K562 (cell line): ENCODE measurements around the gene AMT. TPM values are rescaled to one million over a fixed set of nuclear protein-coding genes. Genes with fewer than 3 reads are reported as not detected.

Experiments used
- ATAC-seq: fragments of 200-7000 bp; cut with Tn5 transposase; 3 replicates; pipeline ENCODE4 v1.9.1; 2020; ENCODE audit warnings: moderate library complexity
- BruUV-seq: library from RNA; stranded (reverse); fragments of 400-500 nt; replicated peaks from 2 replicates; lab custom pipeline; 2021; lab: Mats Ljungman, UMichigan
- CTCF ChIA-PET: fragments of 300-600 bp; formaldehyde crosslinking; extraction: SDS; loops from one replicate; lab custom pipeline; 2021; ENCODE audit warnings: low intra/inter-chr PET ratio; lab: Yijun Ruan, JAX
- POLR2A ChIA-PET: fragments of 300-600, 350-650 bp; sonication (Branson Sonifier 250); formaldehyde crosslinking; extraction: SDS; loops from one replicate; lab custom pipeline; 2021; ENCODE audit warnings: antibody characterized with exemption, inconsistent platforms; lab: Yijun Ruan, JAX
- DNase-seq, 4 experiments: peaks; one replicate each; pipeline versions ENCODE4 v3.0.0 to v3.0.0-alpha.2; 2011 to 2018; ENCODE audit warnings: low spot score in 3 of 4, mixed read lengths in 3 of 4; ENCODE audit errors: extremely low read depth in 1 of 4
- FAIRE-seq: peaks from 2 replicates; lab custom pipeline; 2011; peaks lifted over from hg19 to GRCh38; lab: Jason Lieb, UNC
- H2AFZ ChIP-seq: 2 replicates; pipeline ENCODE4 v1.6.0; 2011; ENCODE audit warnings: low read depth, low read length, control low read depth, inconsistent platforms
- H3K27ac ChIP-seq: fragments of 200-600 bp; 3 replicates; pipeline ENCODE4 v1.8.0; 2011; ENCODE audit warnings: low read depth, mild to moderate bottlenecking, control low read depth, inconsistent platforms, low read length, moderate library complexity, mixed read lengths; ENCODE audit errors: extremely low read depth
- H3K27me3 ChIP-seq, 2 experiments: fragments of 300-600 bp in 1 of 2; 2 replicates in 1 of 2; 3 replicates in 1 of 2; pipeline versions ENCODE4 v1.6.0 to v1.8.0; 2011; ENCODE audit warnings: inconsistent platforms in 2 of 2, low read length in 2 of 2, mild to moderate bottlenecking in 1 of 2, mixed read lengths in 1 of 2, moderate library complexity in 1 of 2; ENCODE audit not compliant: control insufficient read depth in 2 of 2, insufficient read depth in 2 of 2
- H3K36me3 ChIP-seq: fragments of 300-600 bp; 3 replicates; pipeline ENCODE4 v1.8.0; 2011; ENCODE audit warnings: mild to moderate bottlenecking, low read length, inconsistent platforms; ENCODE audit not compliant: control insufficient read depth, insufficient read depth
- H3K4me1 ChIP-seq, 2 experiments: fragments of 200-600 bp in 1 of 2; replicated peaks in 1 of 2; 2 replicates in 1 of 2; 3 replicates in 1 of 2; pipeline versions ENCODE4 v1.5.1 to v1.8.0; 2011; ENCODE audit warnings: inconsistent platforms in 2 of 2, low read length in 2 of 2, mild to moderate bottlenecking in 1 of 2, mixed read lengths in 1 of 2, moderate library complexity in 1 of 2; ENCODE audit not compliant: control insufficient read depth in 2 of 2, insufficient read depth in 2 of 2
- H3K4me2 ChIP-seq: 2 replicates; pipeline ENCODE4 v1.6.1; 2011; ENCODE audit warnings: low read length, control low read depth, inconsistent platforms, mixed read lengths; ENCODE audit not compliant: insufficient read depth
- H3K4me3 ChIP-seq: fragments of 200-600 bp; sonication (generic), shearing (Covaris generic); 2 replicates; pipeline ENCODE4 v1.5.1; 2016; ENCODE audit warnings: control low read depth, inconsistent platforms
- H3K79me2 ChIP-seq: fragments of 200-600 bp; 3 replicates; pipeline ENCODE4 v1.8.0; 2011; ENCODE audit warnings: low read length, inconsistent platforms; ENCODE audit not compliant: control insufficient read depth, insufficient read depth
- H3K9ac ChIP-seq, 2 experiments: 2 replicates each; pipeline versions ENCODE4 v1.6.0 to v1.6.1; 2011; ENCODE audit warnings: low read depth in 2 of 2, low read length in 2 of 2, control low read depth in 1 of 2, inconsistent platforms in 1 of 2, mild to moderate bottlenecking in 1 of 2, mixed read lengths in 1 of 2; ENCODE audit not compliant: insufficient read depth in 1 of 2
- H3K9me1 ChIP-seq: one replicate; pipeline ENCODE4 v1.6.0; 2011; ENCODE audit warnings: inconsistent platforms, mild to moderate bottlenecking, low read length, moderate library complexity; ENCODE audit not compliant: control insufficient read depth, insufficient read depth
- H3K9me3 ChIP-seq: replicated peaks from 2 replicates; pipeline ENCODE4 v1.5.1; 2011; ENCODE audit warnings: low read depth, low read length, inconsistent platforms; ENCODE audit not compliant: control insufficient read depth, insufficient read depth
- H4K20me1 ChIP-seq: replicated peaks from 2 replicates; pipeline ENCODE4 v1.6.1; 2011; ENCODE audit warnings: low read length, inconsistent platforms, mixed read lengths; ENCODE audit not compliant: control insufficient read depth, insufficient read depth
- ELF1 ChIP-seq: fragments of 200-800 bp; sonication (Bioruptor generic); IDR thresholded peaks from 2 replicates; pipeline ENCODE4 v1.6.1; 2016; ENCODE audit warnings: missing genetic modification characterization, missing compliant biosample characterization
- FIP1L1 ChIP-seq: fragments of 200-400 bp; formaldehyde crosslinking; IDR thresholded peaks from 2 replicates; pipeline ENCODE4 v1.6.1; 2018; ENCODE audit warnings: mild to moderate bottlenecking, low read depth, low read length; ENCODE audit not compliant: poor library complexity, severe bottlenecking
- FOXM1 ChIP-seq, 2 experiments: fragments of 450-650 bp in 1 of 2; sonication (generic) in 1 of 2; formaldehyde crosslinking in 1 of 2; IDR thresholded peaks; 2 replicates each; pipeline versions ENCODE4 v1.6.1 to v1.9.0; 2017 to 2022; ENCODE audit warnings: low read depth in 2 of 2, mild to moderate bottlenecking in 2 of 2, missing genetic modification reagents in 1 of 2, moderate library complexity in 1 of 2
- NCOA1 ChIP-seq: fragments of 450-650 bp; IDR thresholded peaks from 2 replicates; pipeline ENCODE4 v1.6.1; 2016; ENCODE audit warnings: low read depth
- NR3C1 ChIP-seq: sonication (generic); formaldehyde crosslinking; IDR thresholded peaks from 2 replicates; pipeline ENCODE4 v1.8.1; 2022; ENCODE audit warnings: missing genetic modification reagents
- PRPF4 ChIP-seq: fragments of 200-400 bp; formaldehyde crosslinking; IDR thresholded peaks from one replicate; pipeline ENCODE4 v1.6.1; 2017; ENCODE audit warnings: low read length, low read depth, mild to moderate bottlenecking; ENCODE audit not compliant: insufficient read depth, poor library complexity, severe bottlenecking
- TAF9B ChIP-seq: fragments of 450-650 bp; IDR thresholded peaks from 2 replicates; pipeline ENCODE4 v1.6.1; 2018; ENCODE audit warnings: mild to moderate bottlenecking; ENCODE audit not compliant: partially characterized antibody
- WGBS: fragments of 100-300 bp; shearing (Covaris generic); methylation state at CpG from one replicate; pipeline ENCODE4 v1.1.6; 2016; ENCODE audit warnings: low coverage, mixed read lengths; ENCODE audit not compliant: insufficient coverage; ENCODE audit errors: missing lambda C conversion rate; 5-methylcytosine and 5-hydroxymethylcytosine counted together
- in situ Hi-C: fragments of 300-500 bp; cut with MboI; formaldehyde crosslinking; loops from 4 replicates; pipeline ENCODE4 v1.15.0; 2018; ENCODE audit warnings: inconsistent platforms, mixed read lengths
- intact Hi-C: fragments of 100-400 bp; cut with micrococcal nuclease; formaldehyde crosslinking; loops from 2 replicates; pipeline ENCODE4 v1.14.2; 2022
- polyA plus RNA-seq, 8 experiments: library from polyadenylated mRNA; depleted of rRNA in 4 of 8; stranded (reverse) in 5 of 8; unstranded in 3 of 8; fragments of >200 nt; fragmentation: Nextera tagmentation in 2 of 8; fragmentation: Illumina TruSeq in 1 of 8; extraction: Ambion mirVana in 2 of 8; extraction: Trizol in 1 of 8; gene quantifications; 2 replicates each; pipeline versions ENCODE4 v1.2.1 to v1.2.3, GENCODE V29; 2011 to 2014; ENCODE audit warnings: inconsistent platforms in 1 of 8, missing spikeins in 1 of 8
- total RNA-seq, 7 experiments: library from RNA; depleted of rRNA in 6 of 7; stranded (reverse); fragments of >200 nt in 6 of 7; fragmentation: Illumina TruSeq in 2 of 7; extraction: Trizol in 2 of 7; gene quantifications; 2 replicates each; pipeline versions ENCODE4 v1.2.1 to v1.2.3, GENCODE V29; 2011 to 2021; ENCODE audit warnings: low replicate concordance in 1 of 7
- TF ChIP-seq, protein P1 (sequence below), 2 experiments: fragments of 150-350 bp in 1 of 2; IDR thresholded peaks; 2 replicates each; pipeline ENCODE4 v1.6.1; 2012 to 2016; ENCODE audit warnings: low read depth in 2 of 2, low read length in 2 of 2, mild to moderate bottlenecking in 1 of 2, moderate library complexity in 1 of 2
- TF ChIP-seq, protein P2 (sequence below): sonication (generic); formaldehyde crosslinking; IDR thresholded peaks from 2 replicates; pipeline ENCODE4 v1.8.1; 2023; ENCODE audit warnings: missing genetic modification reagents, mild to moderate bottlenecking, borderline replicate concordance

AMT gene
- total and polyA plus RNA-seq, 9 of the 15 experiments (the other 6 are each of a cell fraction or from before 2014, with no cell fraction given) = 0.14 to 2.1 (median 0.52) TPM

DNA sequence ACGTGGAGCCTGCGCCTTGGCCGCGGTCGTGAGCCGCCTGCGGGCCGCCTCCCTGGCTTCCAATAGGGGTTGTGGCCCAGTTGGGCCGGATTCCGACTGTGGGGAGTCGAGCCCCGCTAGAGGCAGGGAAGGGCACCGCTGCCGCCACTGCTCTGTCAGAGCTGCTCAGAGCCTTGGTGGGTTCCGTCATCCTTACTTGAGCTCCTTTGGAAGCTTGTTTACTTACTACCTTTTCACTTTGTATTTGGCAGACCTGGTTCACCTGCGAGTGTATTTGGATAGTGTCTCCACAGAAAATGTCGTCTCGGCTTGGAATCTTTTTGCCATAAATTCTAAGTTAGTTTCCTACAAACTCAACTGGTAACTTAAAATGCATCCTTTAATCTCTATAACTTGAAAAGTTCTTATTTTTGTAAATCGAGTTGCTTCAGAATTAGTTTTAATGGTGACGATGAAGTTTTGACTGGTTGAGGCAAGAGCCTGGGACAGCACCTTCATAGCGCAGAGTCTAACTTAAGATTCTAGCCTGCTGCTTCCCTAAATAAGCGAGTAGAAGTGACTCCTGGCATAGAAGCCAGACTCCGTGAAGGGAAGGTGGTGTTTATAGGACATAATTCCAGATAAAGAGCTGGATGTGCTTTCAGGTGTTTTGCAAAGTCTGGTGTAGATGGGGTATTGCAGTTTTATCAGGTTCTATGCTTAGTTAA is 48.6 kb upstream of the AMT start:
- no peaks in the 10 kb centered on the region for H3K27me3 ChIP-seq
- H3K9me3 ChIP-seq = no peaks in the 10 kb centered on the region
- H3K4me3 ChIP-seq = peak overlapping the region; percentile 92
- 0% methylated on average over 22 of the region's 23 CpGs for WGBS
- CTCF ChIA-PET = no interaction called here
- peak overlapping the region; percentile 89 for H3K4me2 ChIP-seq
- no peaks in the 10 kb centered on the region for H4K20me1 ChIP-seq
- H3K4me1 ChIP-seq = peaks cover 26 to 31% of the 10 kb centered on the region in 2 experiments
- POLR2A ChIA-PET = interaction anchor here (0.7 to 2.0 kb wide), 9 partner anchors 11 to 447 kb away, joined by 3 to 5 read pairs (median 4); partner anchors contain the start of gene IP6K1
- peak; percentile 32 for FAIRE-seq
- H3K9me1 ChIP-seq = no peaks in the 10 kb centered on the region
- BruUV-seq = no TSS peak
- DNase-seq = peak in 1 of 4 experiments; percentile 22
- H2AFZ ChIP-seq = peak overlapping the region; percentile 66; the same call in 1 of the 2 replicates
- peaks cover 40% of the 10 kb centered on the region for H3K79me2 ChIP-seq
- H3K9ac ChIP-seq = peak overlapping the region; percentile 84 to 91
- peak; percentile 50 for ATAC-seq
- intact Hi-C loops = no loop called here
- peak overlapping the region; percentile 85 for H3K27ac ChIP-seq
- in situ Hi-C loops = no loop called here
- no peaks in the 10 kb centered on the region; the same call in 2 of the 3 replicates for H3K36me3 ChIP-seq
- no peak for TF ChIP-seq ELF1 (tag)
- TF ChIP-seq, protein P1, sequence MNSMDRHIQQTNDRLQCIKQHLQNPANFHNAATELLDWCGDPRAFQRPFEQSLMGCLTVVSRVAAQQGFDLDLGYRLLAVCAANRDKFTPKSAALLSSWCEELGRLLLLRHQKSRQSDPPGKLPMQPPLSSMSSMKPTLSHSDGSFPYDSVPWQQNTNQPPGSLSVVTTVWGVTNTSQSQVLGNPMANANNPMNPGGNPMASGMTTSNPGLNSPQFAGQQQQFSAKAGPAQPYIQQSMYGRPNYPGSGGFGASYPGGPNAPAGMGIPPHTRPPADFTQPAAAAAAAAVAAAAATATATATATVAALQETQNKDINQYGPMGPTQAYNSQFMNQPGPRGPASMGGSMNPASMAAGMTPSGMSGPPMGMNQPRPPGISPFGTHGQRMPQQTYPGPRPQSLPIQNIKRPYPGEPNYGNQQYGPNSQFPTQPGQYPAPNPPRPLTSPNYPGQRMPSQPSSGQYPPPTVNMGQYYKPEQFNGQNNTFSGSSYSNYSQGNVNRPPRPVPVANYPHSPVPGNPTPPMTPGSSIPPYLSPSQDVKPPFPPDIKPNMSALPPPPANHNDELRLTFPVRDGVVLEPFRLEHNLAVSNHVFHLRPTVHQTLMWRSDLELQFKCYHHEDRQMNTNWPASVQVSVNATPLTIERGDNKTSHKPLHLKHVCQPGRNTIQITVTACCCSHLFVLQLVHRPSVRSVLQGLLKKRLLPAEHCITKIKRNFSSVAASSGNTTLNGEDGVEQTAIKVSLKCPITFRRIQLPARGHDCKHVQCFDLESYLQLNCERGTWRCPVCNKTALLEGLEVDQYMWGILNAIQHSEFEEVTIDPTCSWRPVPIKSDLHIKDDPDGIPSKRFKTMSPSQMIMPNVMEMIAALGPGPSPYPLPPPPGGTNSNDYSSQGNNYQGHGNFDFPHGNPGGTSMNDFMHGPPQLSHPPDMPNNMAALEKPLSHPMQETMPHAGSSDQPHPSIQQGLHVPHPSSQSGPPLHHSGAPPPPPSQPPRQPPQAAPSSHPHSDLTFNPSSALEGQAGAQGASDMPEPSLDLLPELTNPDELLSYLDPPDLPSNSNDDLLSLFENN (IDR thresholded peaks at IDR 0.05; ENCODE audit: low read depth in 2 of 2, low read length in 2 of 2) = no peak
- TF ChIP-seq NR3C1 (CRISPR knock-in tag) = no peak
- TF ChIP-seq, protein P2, sequence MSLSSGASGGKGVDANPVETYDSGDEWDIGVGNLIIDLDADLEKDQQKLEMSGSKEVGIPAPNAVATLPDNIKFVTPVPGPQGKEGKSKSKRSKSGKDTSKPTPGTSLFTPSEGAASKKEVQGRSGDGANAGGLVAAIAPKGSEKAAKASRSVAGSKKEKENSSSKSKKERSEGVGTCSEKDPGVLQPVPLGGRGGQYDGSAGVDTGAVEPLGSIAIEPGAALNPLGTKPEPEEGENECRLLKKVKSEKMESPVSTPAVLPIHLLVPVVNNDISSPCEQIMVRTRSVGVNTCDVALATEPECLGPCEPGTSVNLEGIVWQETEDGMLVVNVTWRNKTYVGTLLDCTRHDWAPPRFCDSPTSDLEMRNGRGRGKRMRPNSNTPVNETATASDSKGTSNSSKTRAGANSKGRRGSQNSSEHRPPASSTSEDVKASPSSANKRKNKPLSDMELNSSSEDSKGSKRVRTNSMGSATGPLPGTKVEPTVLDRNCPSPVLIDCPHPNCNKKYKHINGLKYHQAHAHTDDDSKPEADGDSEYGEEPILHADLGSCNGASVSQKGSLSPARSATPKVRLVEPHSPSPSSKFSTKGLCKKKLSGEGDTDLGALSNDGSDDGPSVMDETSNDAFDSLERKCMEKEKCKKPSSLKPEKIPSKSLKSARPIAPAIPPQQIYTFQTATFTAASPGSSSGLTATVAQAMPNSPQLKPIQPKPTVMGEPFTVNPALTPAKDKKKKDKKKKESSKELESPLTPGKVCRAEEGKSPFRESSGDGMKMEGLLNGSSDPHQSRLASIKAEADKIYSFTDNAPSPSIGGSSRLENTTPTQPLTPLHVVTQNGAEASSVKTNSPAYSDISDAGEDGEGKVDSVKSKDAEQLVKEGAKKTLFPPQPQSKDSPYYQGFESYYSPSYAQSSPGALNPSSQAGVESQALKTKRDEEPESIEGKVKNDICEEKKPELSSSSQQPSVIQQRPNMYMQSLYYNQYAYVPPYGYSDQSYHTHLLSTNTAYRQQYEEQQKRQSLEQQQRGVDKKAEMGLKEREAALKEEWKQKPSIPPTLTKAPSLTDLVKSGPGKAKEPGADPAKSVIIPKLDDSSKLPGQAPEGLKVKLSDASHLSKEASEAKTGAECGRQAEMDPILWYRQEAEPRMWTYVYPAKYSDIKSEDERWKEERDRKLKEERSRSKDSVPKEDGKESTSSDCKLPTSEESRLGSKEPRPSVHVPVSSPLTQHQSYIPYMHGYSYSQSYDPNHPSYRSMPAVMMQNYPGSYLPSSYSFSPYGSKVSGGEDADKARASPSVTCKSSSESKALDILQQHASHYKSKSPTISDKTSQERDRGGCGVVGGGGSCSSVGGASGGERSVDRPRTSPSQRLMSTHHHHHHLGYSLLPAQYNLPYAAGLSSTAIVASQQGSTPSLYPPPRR (CRISPR knock-in tag) = no peak
- TF ChIP-seq PRPF4 = no peak
- no peak for TF ChIP-seq NCOA1
- TF ChIP-seq FOXM1 (IDR thresholded peaks at IDR 0.05; ENCODE audit: low read depth) = no peak
- peak; percentile 64; the same call in 1 of the 2 replicates for TF ChIP-seq FOXM1 (CRISPR knock-in tag; IDR thresholded peaks at IDR 0.05; ENCODE audit: low read depth)
- TF ChIP-seq TAF9B = no peak
- no peak for TF ChIP-seq FIP1L1
